GM10266 (cell line): Measurements from ENCODE around the gene ZNF322.

Experiments
- DNase-seq: peaks from one replicate; pipeline ENCODE4 v3.0.0; 2012; ENCODE audit errors: extremely low spot score
- TF ChIP-seq, protein P1 (sequence below): IDR thresholded peaks from 2 replicates; pipeline ENCODE4 v1.5.1; 2012; ENCODE audit warnings: mild to moderate bottlenecking, low read depth; ENCODE audit not compliant: control insufficient read depth, insufficient read depth; ENCODE audit errors: missing control alignments

The ZNF322 gene

DNA sequence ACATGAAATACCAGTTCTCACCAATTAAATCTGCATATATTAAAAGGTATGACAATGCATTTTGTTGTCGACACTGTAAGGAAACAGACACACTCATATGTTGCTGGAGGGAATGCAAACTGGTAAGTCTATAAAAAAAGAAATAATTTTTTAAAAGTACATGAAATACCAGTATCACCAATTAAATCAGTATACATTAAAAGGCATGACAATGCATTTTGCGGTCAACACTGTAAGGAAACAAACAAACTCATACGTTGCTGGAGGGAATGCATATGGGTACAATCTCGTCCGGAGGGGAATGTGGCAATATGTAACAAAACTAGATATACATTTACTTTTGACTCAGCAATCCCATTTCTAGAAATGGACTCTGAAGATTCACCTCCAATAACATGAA, 6.5 kb downstream of the ZNF322 start:
- no peak for DNase-seq
- TF ChIP-seq, protein P1, sequence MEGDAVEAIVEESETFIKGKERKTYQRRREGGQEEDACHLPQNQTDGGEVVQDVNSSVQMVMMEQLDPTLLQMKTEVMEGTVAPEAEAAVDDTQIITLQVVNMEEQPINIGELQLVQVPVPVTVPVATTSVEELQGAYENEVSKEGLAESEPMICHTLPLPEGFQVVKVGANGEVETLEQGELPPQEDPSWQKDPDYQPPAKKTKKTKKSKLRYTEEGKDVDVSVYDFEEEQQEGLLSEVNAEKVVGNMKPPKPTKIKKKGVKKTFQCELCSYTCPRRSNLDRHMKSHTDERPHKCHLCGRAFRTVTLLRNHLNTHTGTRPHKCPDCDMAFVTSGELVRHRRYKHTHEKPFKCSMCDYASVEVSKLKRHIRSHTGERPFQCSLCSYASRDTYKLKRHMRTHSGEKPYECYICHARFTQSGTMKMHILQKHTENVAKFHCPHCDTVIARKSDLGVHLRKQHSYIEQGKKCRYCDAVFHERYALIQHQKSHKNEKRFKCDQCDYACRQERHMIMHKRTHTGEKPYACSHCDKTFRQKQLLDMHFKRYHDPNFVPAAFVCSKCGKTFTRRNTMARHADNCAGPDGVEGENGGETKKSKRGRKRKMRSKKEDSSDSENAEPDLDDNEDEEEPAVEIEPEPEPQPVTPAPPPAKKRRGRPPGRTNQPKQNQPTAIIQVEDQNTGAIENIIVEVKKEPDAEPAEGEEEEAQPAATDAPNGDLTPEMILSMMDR = no peak

DNA sequence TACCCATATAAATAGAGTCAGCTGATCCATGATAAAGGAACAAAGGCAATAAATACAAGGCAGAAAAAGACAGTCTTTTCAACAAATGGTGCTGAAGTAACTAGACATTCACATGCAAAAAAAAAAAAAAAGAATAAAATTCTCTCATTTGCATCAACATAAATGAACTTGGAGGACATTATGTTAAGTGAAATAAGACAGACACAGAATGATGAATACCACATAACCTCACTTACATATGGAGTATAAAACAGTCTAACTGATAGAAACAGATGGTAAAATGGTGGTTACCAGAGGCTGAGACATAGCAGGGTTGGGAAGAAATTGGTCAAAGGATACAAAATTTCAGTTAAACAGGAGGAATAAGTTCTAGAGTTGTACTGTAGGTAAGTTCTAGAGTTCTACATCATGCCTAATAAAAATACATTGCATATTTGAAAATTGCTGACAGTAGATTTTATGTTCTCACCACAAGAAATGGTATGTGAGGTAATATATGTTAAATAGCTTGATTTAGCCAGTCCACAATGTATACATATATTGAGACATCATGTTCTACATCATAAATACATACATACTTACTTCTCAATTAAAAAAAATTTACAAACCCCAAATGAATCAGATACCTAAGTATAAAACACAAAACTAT, 8.3 kb downstream of the ZNF322 start:
- TF ChIP-seq, protein P1 = no peak
- no peak for DNase-seq

DNA sequence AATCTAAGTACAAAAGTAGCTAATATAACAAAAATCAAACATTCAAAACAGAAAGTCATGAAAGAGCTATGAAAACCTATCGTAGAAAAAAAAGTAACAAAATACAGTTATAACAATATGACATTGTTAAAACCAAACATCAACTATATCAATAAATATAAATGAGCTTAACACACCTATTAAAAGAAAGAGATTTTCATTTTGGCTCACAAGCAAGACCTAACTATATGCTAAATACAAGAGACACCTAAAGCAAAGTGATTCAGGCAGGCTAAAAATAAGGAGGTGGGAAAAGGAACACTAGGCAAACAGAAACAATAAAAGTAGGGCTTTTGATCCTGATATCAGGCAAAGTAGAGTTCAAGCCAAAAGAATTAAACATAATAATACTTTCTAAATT, 13.5 kb downstream of the ZNF322 start:
- no peak for DNase-seq
- TF ChIP-seq, protein P1 = no peak

DNA sequence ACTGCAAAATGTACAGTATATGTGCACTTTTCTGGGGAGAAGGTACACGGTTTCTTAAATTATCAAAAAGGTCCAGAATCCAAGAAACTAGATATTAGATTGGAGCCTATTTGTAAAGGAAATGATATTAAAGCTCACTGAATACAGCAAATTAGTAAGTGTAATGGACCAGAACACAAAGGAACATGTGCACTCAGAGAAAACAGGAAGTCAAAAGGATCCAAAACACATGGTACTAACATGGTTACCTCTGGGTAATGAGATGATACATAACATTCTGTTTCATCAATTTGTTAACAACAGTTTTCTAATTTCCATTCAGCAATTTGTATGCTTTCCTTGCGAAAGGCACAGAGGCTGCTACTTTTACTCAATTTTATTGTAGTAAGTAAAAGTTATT, 18.7 kb downstream of the ZNF322 start:
- TF ChIP-seq, protein P1 = no peak
- DNase-seq = no peak

DNA sequence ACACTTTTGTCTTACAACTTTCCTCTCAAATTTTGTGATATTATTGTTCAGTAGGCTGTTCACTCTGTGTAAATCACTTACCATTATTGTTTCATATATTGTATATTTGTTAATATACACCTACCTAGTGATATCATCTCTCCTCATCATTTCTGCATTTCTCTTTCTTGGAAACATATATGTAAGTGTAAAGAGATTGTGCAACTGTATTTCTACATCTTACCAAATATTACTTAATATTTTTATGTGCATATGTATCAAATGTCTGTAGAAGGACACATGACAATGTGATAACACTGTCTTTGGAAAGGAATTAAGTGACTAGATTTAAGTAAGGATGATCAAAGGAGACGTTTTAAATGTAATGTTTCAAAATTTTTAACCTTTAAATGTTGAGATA, 30.2 kb downstream of the ZNF322 start:
- no peak for DNase-seq
- TF ChIP-seq, protein P1 = no peak

DNA sequence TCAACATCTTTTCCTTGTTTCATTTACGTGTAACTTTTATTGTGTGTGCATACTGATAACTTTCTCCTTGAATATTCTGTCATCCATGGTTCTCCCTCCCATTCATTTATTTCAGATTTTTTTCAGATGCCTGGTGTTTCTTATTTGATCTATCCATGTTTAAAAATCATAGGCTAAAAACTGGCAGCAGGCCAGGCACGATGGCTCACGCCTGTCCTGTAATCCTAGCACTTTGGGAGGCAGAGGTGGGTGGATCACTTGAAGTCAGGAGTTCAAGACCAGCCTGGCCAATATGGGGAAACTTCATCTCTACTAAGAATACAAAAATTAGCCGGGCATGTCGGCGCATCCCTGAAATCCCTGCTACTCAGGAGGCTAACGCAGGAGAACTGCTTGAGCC, 31.7 kb downstream of the ZNF322 start:
- no peak for DNase-seq
- TF ChIP-seq, protein P1 = no peak

DNA sequence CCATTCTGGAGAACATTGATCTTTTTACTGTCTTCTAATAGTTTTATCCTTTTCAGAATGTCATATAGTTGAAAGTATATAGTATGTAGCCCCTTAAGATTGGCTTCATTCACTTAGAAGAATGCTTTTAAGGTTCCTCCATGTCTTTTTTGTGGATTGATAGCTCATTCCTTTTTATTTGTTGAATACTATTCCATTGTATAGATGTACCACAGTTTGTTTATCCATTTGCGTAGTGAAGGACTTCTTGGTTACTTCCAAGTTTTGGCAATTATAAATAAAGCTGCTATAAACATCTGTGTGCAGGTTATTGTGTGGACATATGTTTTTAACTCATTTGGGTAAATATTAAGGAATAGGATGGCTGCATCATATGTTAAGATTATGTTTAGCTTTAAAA, 35.0 kb downstream of the ZNF322 start:
- TF ChIP-seq, protein P1 = no peak
- DNase-seq = no peak
